Measurements from ENCODE around the gene RAMACL.
"Not testable (repeated sequence)": the region's sequence is repeated elsewhere in the genome, so short reads cannot be mapped to it uniquely, and the experiment has no call there.

Gene RAMACL

GRCh38 chr6:166596776-166597507 is 10.5 kb upstream of the RAMACL start:
- DNase-seq (ENCODE audit: low read depth, low spot score) = no peak

GRCh38 chr6:166595949-166596348 is 9.5 kb upstream of the RAMACL start:
- DNase-seq (ENCODE audit: low read depth, low spot score) = no peak

GRCh38 chr6:166595061-166595780 is 8.7 kb upstream of the RAMACL start:
- no peak for DNase-seq (ENCODE audit: low read depth, low spot score)

- no peak for DNase-seq (ENCODE audit: low read depth, low spot score)
Measured at GRCh38 chr6:166592821-166593220, 6.3 kb upstream of the RAMACL start.

- DNase-seq (ENCODE audit: low read depth, low spot score) = no peak
Measured at GRCh38 chr6:166591961-166592520, 5.6 kb upstream of the RAMACL start.

GRCh38 chr6:166591026-166591425 is 4.5 kb upstream of the RAMACL start:
- no peak for DNase-seq (ENCODE audit: low read depth, low spot score)

- no peak for DNase-seq (ENCODE audit: low read depth, low spot score)
Measured at GRCh38 chr6:166589786-166590574, 3.5 kb upstream of the RAMACL start.

- DNase-seq (ENCODE audit: low read depth, low spot score) = no peak
Measured at GRCh38 chr6:166589337-166589731, 2.9 kb upstream of the RAMACL start.

GRCh38 chr6:166588691-166589336 is 2.3 kb upstream of the RAMACL start:
- DNase-seq (ENCODE audit: low read depth, low spot score) = no peak

- DNase-seq (ENCODE audit: low read depth, low spot score) = no peak
Measured at GRCh38 chr6:166587631-166588413, 1.3 kb upstream of the RAMACL start.

- no peak for DNase-seq (ENCODE audit: low read depth, low spot score)
Measured at GRCh38 chr6:166584853-166585429, 1.5 kb downstream of the RAMACL start.

- no peak for DNase-seq (ENCODE audit: low read depth, low spot score)
Measured at GRCh38 chr6:166584155-166584554, 2.3 kb downstream of the RAMACL start.

- DNase-seq (ENCODE audit: low read depth, low spot score) = no peak
Measured at GRCh38 chr6:166583230-166583965, 3.1 kb downstream of the RAMACL start.

- DNase-seq (ENCODE audit: low read depth, low spot score) = no peak
Measured at GRCh38 chr6:166582258-166582657, 4.2 kb downstream of the RAMACL start.

GRCh38 chr6:166581801-166582200 is 4.7 kb downstream of the RAMACL start:
- DNase-seq (ENCODE audit: low read depth, low spot score) = not testable (repeated sequence)

- DNase-seq (ENCODE audit: low read depth, low spot score) = no peak
Measured at GRCh38 chr6:166581091-166581511, 5.4 kb downstream of the RAMACL start.

GRCh38 chr6:166580076-166581050 is 6.1 kb downstream of the RAMACL start:
- no peak for DNase-seq (ENCODE audit: low read depth, low spot score)

GRCh38 chr6:166579237-166579850 is 7.1 kb downstream of the RAMACL start:
- no peak for DNase-seq (ENCODE audit: low read depth, low spot score)

Data from activated CD4-positive, CD25-positive, alpha-beta regulatory T cell treated with anti-CD3 and anti-CD28 coated beads, Interleukin-2, amount 50 U/mL, for 16 hours (primary cell).